ENCODE data around the gene NOXRED1. TPM values are rescaled to one million over a fixed set of nuclear protein-coding genes. Genes with fewer than 3 reads are reported as not detected.

Gene NOXRED1
- total RNA-seq: under 1 TPM in 2 of 4 donors, not detected in 2; 0.41 to 0.76 TPM

DNA sequence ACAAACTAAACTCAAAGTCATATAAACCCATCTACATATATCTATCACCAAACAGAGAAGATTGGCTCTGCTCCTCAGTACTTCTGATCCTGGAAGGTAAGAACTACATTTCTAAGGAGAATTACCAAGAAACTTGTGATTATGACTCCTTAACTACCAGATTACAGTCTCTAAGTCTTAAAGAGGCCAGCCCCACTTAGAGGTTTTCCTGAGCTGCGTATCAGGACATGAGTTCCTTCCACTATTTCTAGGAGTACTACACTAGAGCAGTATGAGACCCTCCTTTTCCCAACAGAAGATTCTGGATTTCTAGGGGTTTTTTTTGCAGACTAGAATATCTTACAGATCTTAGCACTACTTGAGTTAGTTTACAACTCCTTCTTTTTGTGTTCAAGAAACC lies at the start of gene NOXRED1:
NOXRED1 (minus strand) TSS at position 101 of the 400 bp plus-strand sequence. CDS start 634 bp downstream, outside the sequence.
- DNase-seq: no peak
- no peaks in the 10 kb centered on the region for H3K36me3 ChIP-seq
- no peak within 1 kb of the TSS for H3K4me3 ChIP-seq
- peaks cover 0 to 14% of the 10 kb centered on the region in 2 donors for H3K9me3 ChIP-seq
- intact Hi-C loops (cut with DNase I; ENCODE audit: low total_unique reads): no loop called here
- no peak within 1 kb of the TSS for H3K27ac ChIP-seq
- no peaks in the 10 kb centered on the region for H3K27me3 ChIP-seq
- TF ChIP-seq POLR2A (IDR thresholded peaks at IDR 0.05): no peak
- TF ChIP-seq, protein P1, sequence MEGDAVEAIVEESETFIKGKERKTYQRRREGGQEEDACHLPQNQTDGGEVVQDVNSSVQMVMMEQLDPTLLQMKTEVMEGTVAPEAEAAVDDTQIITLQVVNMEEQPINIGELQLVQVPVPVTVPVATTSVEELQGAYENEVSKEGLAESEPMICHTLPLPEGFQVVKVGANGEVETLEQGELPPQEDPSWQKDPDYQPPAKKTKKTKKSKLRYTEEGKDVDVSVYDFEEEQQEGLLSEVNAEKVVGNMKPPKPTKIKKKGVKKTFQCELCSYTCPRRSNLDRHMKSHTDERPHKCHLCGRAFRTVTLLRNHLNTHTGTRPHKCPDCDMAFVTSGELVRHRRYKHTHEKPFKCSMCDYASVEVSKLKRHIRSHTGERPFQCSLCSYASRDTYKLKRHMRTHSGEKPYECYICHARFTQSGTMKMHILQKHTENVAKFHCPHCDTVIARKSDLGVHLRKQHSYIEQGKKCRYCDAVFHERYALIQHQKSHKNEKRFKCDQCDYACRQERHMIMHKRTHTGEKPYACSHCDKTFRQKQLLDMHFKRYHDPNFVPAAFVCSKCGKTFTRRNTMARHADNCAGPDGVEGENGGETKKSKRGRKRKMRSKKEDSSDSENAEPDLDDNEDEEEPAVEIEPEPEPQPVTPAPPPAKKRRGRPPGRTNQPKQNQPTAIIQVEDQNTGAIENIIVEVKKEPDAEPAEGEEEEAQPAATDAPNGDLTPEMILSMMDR (IDR thresholded peaks at IDR 0.05): no peak
- H3K4me1 ChIP-seq: no peaks in the 10 kb centered on the region

- Histone ChIP-seq H3K27ac (no peak overlapping the region), H3K4me1 (peaks cover 0 to 7% of the 10 kb centered on the region in 2 donors), H3K4me3 (no peak overlapping the region), H3K9me3 (no peaks in the 10 kb centered on the region), H3K36me3 (no peaks in the 10 kb centered on the region), H3K27me3 (no peaks in the 10 kb centered on the region)
- TF ChIP-seq, protein P1 (IDR thresholded peaks at IDR 0.05): no peak
- no peak for TF ChIP-seq POLR2A (IDR thresholded peaks at IDR 0.05)
- intact Hi-C loops (cut with DNase I; ENCODE audit: low total_unique reads): no loop called here
- DNase-seq: no peak
Observed at GRCh38 chr14:77470224-77470870, 47.0 kb upstream of the NOXRED1 start.

DNA sequence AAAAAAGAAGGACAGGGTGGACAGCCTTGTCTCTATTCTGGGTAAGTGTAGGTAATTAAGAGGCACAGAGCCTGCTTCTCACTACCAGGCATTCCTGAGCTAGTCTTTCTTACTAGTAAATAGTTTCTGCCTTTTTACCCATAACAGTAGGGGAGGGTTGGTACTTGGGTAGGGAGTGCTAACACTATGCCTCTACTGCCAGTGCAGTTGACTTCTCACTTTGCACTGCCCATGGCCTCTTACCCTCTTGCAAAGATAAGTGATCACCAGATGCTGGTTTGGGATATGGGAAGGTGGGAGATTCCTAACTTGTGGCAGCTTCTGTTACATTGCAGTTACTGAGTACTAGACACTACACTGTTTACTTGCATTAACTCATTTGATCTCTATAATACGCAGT lies 46.2 kb upstream of the NOXRED1 start:
- Histone ChIP-seq H3K4me3 (no peak overlapping the region), H3K27ac (no peak overlapping the region), H3K9me3 (no peaks in the 10 kb centered on the region), H3K36me3 (no peaks in the 10 kb centered on the region), H3K27me3 (no peaks in the 10 kb centered on the region), H3K4me1 (peaks cover 0 to 5% of the 10 kb centered on the region in 2 donors)
- intact Hi-C loops (cut with DNase I; ENCODE audit: low total_unique reads): no loop called here
- DNase-seq: no peak
- TF ChIP-seq, protein P1 (IDR thresholded peaks at IDR 0.05): no peak
- no peak for TF ChIP-seq POLR2A (IDR thresholded peaks at IDR 0.05)

DNA sequence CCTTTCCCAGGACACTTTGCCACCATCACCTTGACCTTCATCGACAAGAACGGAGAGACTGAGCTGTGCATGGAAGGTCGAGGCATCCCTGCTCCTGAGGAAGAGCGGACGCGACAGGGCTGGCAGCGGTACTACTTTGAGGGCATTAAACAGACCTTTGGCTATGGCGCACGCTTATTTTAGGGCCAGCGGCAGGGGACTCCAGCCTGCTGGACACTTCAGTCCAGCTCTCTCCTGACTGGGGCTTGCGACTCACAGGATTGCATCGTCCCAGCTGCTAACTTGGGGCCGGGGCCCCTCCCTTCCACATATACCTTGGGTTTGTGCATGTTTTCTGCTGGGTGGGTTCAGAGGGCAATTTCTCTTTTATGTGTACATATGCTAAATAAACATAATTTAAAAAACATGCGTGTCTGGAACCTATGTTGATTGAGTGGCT lies 45.8 kb upstream of the NOXRED1 start:
- no peaks in the 10 kb centered on the region for H3K36me3 ChIP-seq
- peaks cover 0 to under 1% of the 10 kb centered on the region in 2 donors for H3K4me1 ChIP-seq
- H3K9me3 ChIP-seq: no peaks in the 10 kb centered on the region
- H3K4me3 ChIP-seq: no peak overlapping the region
- no peak overlapping the region for H3K27ac ChIP-seq
- no peaks in the 10 kb centered on the region for H3K27me3 ChIP-seq
- intact Hi-C loops (cut with DNase I; ENCODE audit: low total_unique reads): no loop called here
- no peak for TF ChIP-seq POLR2A (IDR thresholded peaks at IDR 0.05)
- TF ChIP-seq, protein P1 (IDR thresholded peaks at IDR 0.05): no peak
- no peak for DNase-seq

GRCh38 chr14:77467801-77468200 lies 44.5 kb upstream of the NOXRED1 start:
- H3K27ac ChIP-seq: no peak overlapping the region
- no peaks in the 10 kb centered on the region for H3K4me1 ChIP-seq
- no peak overlapping the region for H3K4me3 ChIP-seq
- no peak for DNase-seq
- H3K27me3 ChIP-seq: no peaks in the 10 kb centered on the region
- no peaks in the 10 kb centered on the region for H3K9me3 ChIP-seq
- intact Hi-C loops (cut with DNase I; ENCODE audit: low total_unique reads): no loop called here
- TF ChIP-seq, protein P1 (IDR thresholded peaks at IDR 0.05): no peak
- no peak for TF ChIP-seq POLR2A (IDR thresholded peaks at IDR 0.05)
- no peaks in the 10 kb centered on the region for H3K36me3 ChIP-seq
